Erythroblast (primary cell): ENCODE data around the gene COL4A2.

Experiments
- GATA1 ChIP-seq: IDR thresholded peaks from 2 replicates; pipeline ENCODE4 v1.6.1; 2011; ENCODE audit warnings: low read depth, mild to moderate bottlenecking, control low read depth, low read length, moderate library complexity
- POLR2A ChIP-seq: IDR thresholded peaks from 2 replicates; pipeline ENCODE4 v1.6.1; 2011; ENCODE audit warnings: mild to moderate bottlenecking, low read length

GRCh38 chr13:110557082-110557481, 250.0 kb downstream of the COL4A2 start:
- TF ChIP-seq POLR2A (no peak), GATA1 (no peak)
